T-helper 17 cell (primary cell): ENCODE results near the gene C7orf25. TPM values are rescaled to one million over a fixed set of nuclear protein-coding genes. Genes with fewer than 3 reads are reported as not detected.
A peak's percentile ranks its signal among the peaks of the same experiment; 100 is the strongest.

Source experiments
- ATAC-seq: fragments of 150-1000 bp; cut with Tn5 transposase; 2 replicates; pipeline ENCODE4 v1.10.0; 2021; ENCODE audit warnings: mild to moderate bottlenecking, moderate library complexity
- DNase-seq, 3 donors: peaks; one replicate each; pipeline versions ENCODE4 v3.0.0 to v3.0.0-alpha.2; 2020 to 2021
- H3K9me3 ChIP-seq: one replicate; pipeline ENCODE4 v1.7.0; 2013; ENCODE audit warnings: low read length, mild to moderate bottlenecking; ENCODE audit not compliant: control insufficient read depth, poor library complexity, severe bottlenecking
- H3K27ac Mint-ChIP-seq: one replicate; pipeline ENCODE4 v1.8.0; 2022; ENCODE audit warnings: mild to moderate bottlenecking, moderate library complexity, mixed read lengths
- H3K27me3 Mint-ChIP-seq: one replicate; pipeline ENCODE4 v1.8.0; 2022; ENCODE audit warnings: mixed read lengths
- H3K36me3 Mint-ChIP-seq: one replicate; pipeline ENCODE4 v1.8.0; 2022; ENCODE audit warnings: low read depth, mixed read lengths
- H3K4me1 Mint-ChIP-seq: one replicate; pipeline ENCODE4 v1.8.0; 2022; ENCODE audit warnings: mild to moderate bottlenecking, mixed read lengths
- H3K4me3 Mint-ChIP-seq: one replicate; pipeline ENCODE4 v1.8.0; 2022; ENCODE audit warnings: mild to moderate bottlenecking, moderate library complexity, mixed read lengths
- total RNA-seq, 4 donors: library from RNA in 2 of 4; stranded (reverse) in 2 of 4; gene quantifications; one replicate each; pipeline ENCODE4 v1.2.3 and lab custom pipeline; 2022 to 2026

The C7orf25 gene
- total RNA-seq, 2 donors from 2014 or later: 1.9 to 2.9 TPM

GRCh38 chr7:42922017-42922753 lies 10.3 kb upstream of the C7orf25 start:
- ATAC-seq: no peak
- no peaks in the 10 kb centered on the region for H3K9me3 ChIP-seq
- Mint-ChIP-seq H3K4me3 (no peak overlapping the region), H3K27me3 (no peaks in the 10 kb centered on the region), H3K36me3 (peaks cover 8% of the 10 kb centered on the region), H3K4me1 (peaks cover 14% of the 10 kb centered on the region), H3K27ac (no peak overlapping the region)
- no peak for DNase-seq

GRCh38 chr7:42915356-42915755 lies 3.5 kb upstream of the C7orf25 start:
- DNase-seq (no peak), ATAC-seq (no peak)
- Mint-ChIP-seq H3K27me3 (no peaks in the 10 kb centered on the region), H3K36me3 (peaks cover 5% of the 10 kb centered on the region), H3K27ac (peak overlapping the region; percentile 21), H3K4me3 (no peak overlapping the region), H3K4me1 (peaks cover 9% of the 10 kb centered on the region)
- H3K9me3 ChIP-seq: no peaks in the 10 kb centered on the region

GRCh38 chr7:42914421-42915045 lies 2.7 kb upstream of the C7orf25 start:
- no peak for DNase-seq
- peaks cover 9% of the 10 kb centered on the region for H3K4me1 Mint-ChIP-seq
- H3K27me3 Mint-ChIP-seq: no peaks in the 10 kb centered on the region
- H3K9me3 ChIP-seq: no peaks in the 10 kb centered on the region
- peak overlapping the region; percentile 32 for H3K27ac Mint-ChIP-seq
- no peaks in the 10 kb centered on the region for H3K36me3 Mint-ChIP-seq
- ATAC-seq: no peak
- H3K4me3 Mint-ChIP-seq: no peak overlapping the region

- DNase-seq (no peak), ATAC-seq (no peak)
- H3K4me3 Mint-ChIP-seq: no peak overlapping the region
- peak overlapping the region; percentile 82 for H3K27ac Mint-ChIP-seq
- no peaks in the 10 kb centered on the region for H3K9me3 ChIP-seq
- H3K4me1 Mint-ChIP-seq: peaks cover 9% of the 10 kb centered on the region
- H3K36me3 Mint-ChIP-seq: no peaks in the 10 kb centered on the region
- no peaks in the 10 kb centered on the region for H3K27me3 Mint-ChIP-seq
These were observed 2.1 kb upstream of the C7orf25 start for GRCh38 chr7:42914009-42914408.

- Mint-ChIP-seq H3K36me3 (no peaks in the 10 kb centered on the region), H3K4me3 (no peak overlapping the region), H3K27ac (peak overlapping the region; percentile 82), H3K27me3 (no peaks in the 10 kb centered on the region), H3K4me1 (peaks cover 9% of the 10 kb centered on the region)
- no peak for ATAC-seq
- H3K9me3 ChIP-seq: no peaks in the 10 kb centered on the region
- DNase-seq: no peak
These were observed 1.7 kb upstream of the C7orf25 start for GRCh38 chr7:42913591-42913990.

GRCh38 chr7:42910306-42910705 lies 1.6 kb downstream of the C7orf25 start:
- no peaks in the 10 kb centered on the region for H3K9me3 ChIP-seq
- Mint-ChIP-seq H3K4me3 (peak overlapping the region; percentile 87), H3K4me1 (peaks cover 15% of the 10 kb centered on the region), H3K27ac (no peak overlapping the region), H3K27me3 (no peaks in the 10 kb centered on the region), H3K36me3 (no peaks in the 10 kb centered on the region)
- DNase-seq (no peak), ATAC-seq (no peak)

GRCh38 chr7:42907316-42907715 lies 4.6 kb downstream of the C7orf25 start:
- no peaks in the 10 kb centered on the region for H3K9me3 ChIP-seq
- no peak overlapping the region for H3K4me3 Mint-ChIP-seq
- H3K4me1 Mint-ChIP-seq: peaks cover 10% of the 10 kb centered on the region
- H3K27ac Mint-ChIP-seq: peak overlapping the region; percentile 2
- H3K27me3 Mint-ChIP-seq: no peaks in the 10 kb centered on the region
- H3K36me3 Mint-ChIP-seq: no peaks in the 10 kb centered on the region
- ATAC-seq (no peak), DNase-seq (no peak)

GRCh38 chr7:42906181-42906580 lies 5.7 kb downstream of the C7orf25 start:
- no peaks in the 10 kb centered on the region for H3K36me3 Mint-ChIP-seq
- H3K9me3 ChIP-seq: no peaks in the 10 kb centered on the region
- H3K27me3 Mint-ChIP-seq: no peaks in the 10 kb centered on the region
- H3K27ac Mint-ChIP-seq: no peak overlapping the region
- H3K4me3 Mint-ChIP-seq: no peak overlapping the region
- peaks cover 6% of the 10 kb centered on the region for H3K4me1 Mint-ChIP-seq
- ATAC-seq (no peak), DNase-seq (no peak)

GRCh38 chr7:42902331-42902730 lies 9.5 kb downstream of the C7orf25 start:
- Mint-ChIP-seq H3K27ac (no peak overlapping the region), H3K4me3 (no peak overlapping the region), H3K36me3 (no peaks in the 10 kb centered on the region), H3K4me1 (no peaks in the 10 kb centered on the region), H3K27me3 (no peaks in the 10 kb centered on the region)
- DNase-seq (no peak), ATAC-seq (no peak)
- no peaks in the 10 kb centered on the region for H3K9me3 ChIP-seq

- H3K4me1 Mint-ChIP-seq: no peaks in the 10 kb centered on the region
- H3K27me3 Mint-ChIP-seq: no peaks in the 10 kb centered on the region
- ATAC-seq (no peak), DNase-seq (no peak)
- no peak overlapping the region for H3K27ac Mint-ChIP-seq
- no peaks in the 10 kb centered on the region for H3K9me3 ChIP-seq
- H3K36me3 Mint-ChIP-seq: no peaks in the 10 kb centered on the region
- no peak overlapping the region for H3K4me3 Mint-ChIP-seq
These were observed 11.0 kb downstream of the C7orf25 start for GRCh38 chr7:42900842-42901241.

- Mint-ChIP-seq H3K27me3 (peaks cover 5% of the 10 kb centered on the region), H3K36me3 (no peaks in the 10 kb centered on the region), H3K4me1 (peaks cover 7% of the 10 kb centered on the region), H3K27ac (no peak overlapping the region), H3K4me3 (no peak overlapping the region)
- ATAC-seq (no peak), DNase-seq (no peak)
- H3K9me3 ChIP-seq: no peaks in the 10 kb centered on the region
These were observed 18.3 kb downstream of the C7orf25 start for GRCh38 chr7:42893346-42894240.

- no peaks in the 10 kb centered on the region for H3K9me3 ChIP-seq
- DNase-seq: no peak
- Mint-ChIP-seq H3K36me3 (peaks cover 3% of the 10 kb centered on the region), H3K27me3 (peaks cover 11% of the 10 kb centered on the region), H3K27ac (peak overlapping the region; percentile 95), H3K4me3 (peak overlapping the region; percentile 90), H3K4me1 (peaks cover 20% of the 10 kb centered on the region)
- ATAC-seq: no peak
These were observed 24.9 kb downstream of the C7orf25 start for GRCh38 chr7:42886893-42887505.

GRCh38 chr7:42886129-42886528 lies 25.7 kb downstream of the C7orf25 start:
- DNase-seq (no peak), ATAC-seq (no peak)
- Mint-ChIP-seq H3K4me1 (peaks cover 20% of the 10 kb centered on the region), H3K27ac (no peak overlapping the region), H3K36me3 (peaks cover 3% of the 10 kb centered on the region), H3K4me3 (no peak overlapping the region), H3K27me3 (peaks cover 11% of the 10 kb centered on the region)
- no peaks in the 10 kb centered on the region for H3K9me3 ChIP-seq
